Panc1 (cell line): Measurements from ENCODE around the gene FAM184B. TPM values are rescaled to one million over a fixed set of nuclear protein-coding genes. Genes with fewer than 3 reads are reported as not detected.

Source experiments
- ATAC-seq: fragments of 200-7000 bp; cut with Tn5 transposase; 2 replicates; pipeline ENCODE4 v1.9.1; 2020; ENCODE audit warnings: mild to moderate bottlenecking, moderate library complexity
- BruUV-seq: library from RNA; stranded (reverse); fragments of 400-500 nt; replicated peaks from 2 replicates; lab custom pipeline; 2021; lab: Mats Ljungman, UMichigan
- CTCF ChIA-PET: fragments of 300-600 bp; sonication (Branson Sonifier 250); formaldehyde crosslinking; loops from one replicate; lab custom pipeline; 2022; ENCODE audit warnings: antibody characterized with exemption; lab: Charles Lee
- POLR2A ChIA-PET: fragments of 300-600 bp; sonication (Branson Sonifier 250); formaldehyde crosslinking; loops from one replicate; lab custom pipeline; 2022; ENCODE audit warnings: antibody characterized with exemption; lab: Charles Lee
- DNase-seq: peaks from one replicate; pipeline ENCODE4 v3.0.0-alpha.2; 2010; ENCODE audit warnings: low read depth, low spot score
- H3K27ac ChIP-seq: 2 replicates; pipeline ENCODE4 v1.5.1; 2011; ENCODE audit warnings: mild to moderate bottlenecking, low read length, inconsistent platforms
- H3K27me3 ChIP-seq: fragments of 200-500 bp; sonication (Bioruptor generic); 2 replicates; pipeline ENCODE4 v1.6.0; 2014; ENCODE audit warnings: low read length, inconsistent platforms; ENCODE audit not compliant: control insufficient read depth, insufficient read depth
- H3K36me3 ChIP-seq: fragments of 200-500 bp; sonication (Bioruptor generic); 2 replicates; pipeline ENCODE4 v1.5.1; 2014; ENCODE audit warnings: inconsistent platforms, mild to moderate bottlenecking, low read length, moderate library complexity; ENCODE audit not compliant: control insufficient read depth, insufficient read depth
- H3K4me1 ChIP-seq: 2 replicates; pipeline ENCODE4 v1.5.1; 2011; ENCODE audit warnings: inconsistent platforms, mild to moderate bottlenecking, low read length, moderate library complexity; ENCODE audit not compliant: control insufficient read depth, insufficient read depth
- H3K4me3 ChIP-seq, 2 experiments: 2 replicates each; pipeline ENCODE4 v1.5.1; 2011 to 2012; ENCODE audit warnings: low read depth in 2 of 2, low read length in 2 of 2, mild to moderate bottlenecking in 2 of 2, inconsistent platforms in 1 of 2, moderate library complexity in 1 of 2
- H3K9me3 ChIP-seq: fragments of 200-500 bp; sonication (Bioruptor generic); 2 replicates; pipeline ENCODE4 v1.5.1; 2014; ENCODE audit warnings: low read depth, mild to moderate bottlenecking, inconsistent platforms, low read length, moderate library complexity; ENCODE audit not compliant: control insufficient read depth, insufficient read depth
- CTCF ChIP-seq: fragments of 450-650 bp; IDR thresholded peaks from 2 replicates; pipeline ENCODE4 v1.5.1; 2017; ENCODE audit warnings: mild to moderate bottlenecking
- POLR2AphosphoS5 ChIP-seq: IDR thresholded peaks from 2 replicates; pipeline ENCODE4 v1.6.1; 2012; ENCODE audit warnings: mild to moderate bottlenecking, low read depth, low read length, moderate library complexity
- SIN3A ChIP-seq: IDR thresholded peaks from 2 replicates; pipeline ENCODE4 v1.6.1; 2012; ENCODE audit warnings: low read depth, mild to moderate bottlenecking, low read length, moderate library complexity, borderline replicate concordance; ENCODE audit not compliant: insufficient read depth
- TCF7L2 ChIP-seq: IDR thresholded peaks from 2 replicates; pipeline ENCODE4 v1.6.1; 2011; ENCODE audit warnings: mild to moderate bottlenecking, low read depth, low read length, inconsistent platforms
- in situ Hi-C: cut with HindIII; loops from 2 replicates; pipeline ENCODE4 v1.10.0; 2016; ENCODE audit warnings: low sequenced_read_pairs, low pct_unique_long_range_greater_than_20kb
- intact Hi-C: fragments of 100-400 bp; cut with micrococcal nuclease; formaldehyde crosslinking; loops from one replicate; pipeline ENCODE4 v1.10.0; 2022; ENCODE audit not compliant: unreplicated experiment
- total RNA-seq: library from RNA; stranded (reverse); gene quantifications from one replicate; pipeline ENCODE4 v1.2.1, GENCODE V29; 2021; ENCODE audit not compliant: unreplicated experiment
- TF ChIP-seq, protein P1 (sequence below), 2 experiments: IDR thresholded peaks; 2 replicates each; pipeline ENCODE4 v1.6.1; 2011 to 2012; ENCODE audit warnings: low read depth in 2 of 2, control low read depth in 1 of 2, low read length in 1 of 2, mild to moderate bottlenecking in 1 of 2, moderate library complexity in 1 of 2; ENCODE audit not compliant: insufficient read depth in 1 of 2

The FAM184B gene
- total RNA-seq, 1 experiment from 2014 or later, result 0.03 TPM

DNA sequence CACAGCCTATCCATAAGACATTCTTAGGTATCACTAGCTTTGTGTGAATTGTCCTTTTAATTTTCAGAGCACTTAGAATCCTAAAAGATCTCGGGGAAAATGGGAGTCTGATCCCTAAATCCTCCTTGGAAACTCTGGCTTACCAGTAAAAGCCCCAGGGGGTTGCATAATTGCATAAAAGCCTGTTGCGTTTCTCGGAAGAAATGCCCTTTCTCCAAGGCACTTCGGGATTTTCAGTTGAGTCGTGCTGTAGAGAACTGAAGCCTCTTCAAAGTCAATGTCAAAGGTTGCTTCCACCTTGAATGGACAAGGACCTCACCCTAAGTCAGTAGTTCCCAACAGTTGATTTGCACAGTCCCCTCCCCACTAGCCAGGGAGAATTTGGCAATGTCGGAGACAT, 20.8 kb downstream of the FAM184B start:
- no peaks in the 10 kb centered on the region for H3K9me3 ChIP-seq
- no peak for DNase-seq
- TF ChIP-seq CTCF (no peak), SIN3A (no peak), POLR2AphosphoS5 (no peak), TCF7L2 (no peak)
- TF ChIP-seq, protein P1, sequence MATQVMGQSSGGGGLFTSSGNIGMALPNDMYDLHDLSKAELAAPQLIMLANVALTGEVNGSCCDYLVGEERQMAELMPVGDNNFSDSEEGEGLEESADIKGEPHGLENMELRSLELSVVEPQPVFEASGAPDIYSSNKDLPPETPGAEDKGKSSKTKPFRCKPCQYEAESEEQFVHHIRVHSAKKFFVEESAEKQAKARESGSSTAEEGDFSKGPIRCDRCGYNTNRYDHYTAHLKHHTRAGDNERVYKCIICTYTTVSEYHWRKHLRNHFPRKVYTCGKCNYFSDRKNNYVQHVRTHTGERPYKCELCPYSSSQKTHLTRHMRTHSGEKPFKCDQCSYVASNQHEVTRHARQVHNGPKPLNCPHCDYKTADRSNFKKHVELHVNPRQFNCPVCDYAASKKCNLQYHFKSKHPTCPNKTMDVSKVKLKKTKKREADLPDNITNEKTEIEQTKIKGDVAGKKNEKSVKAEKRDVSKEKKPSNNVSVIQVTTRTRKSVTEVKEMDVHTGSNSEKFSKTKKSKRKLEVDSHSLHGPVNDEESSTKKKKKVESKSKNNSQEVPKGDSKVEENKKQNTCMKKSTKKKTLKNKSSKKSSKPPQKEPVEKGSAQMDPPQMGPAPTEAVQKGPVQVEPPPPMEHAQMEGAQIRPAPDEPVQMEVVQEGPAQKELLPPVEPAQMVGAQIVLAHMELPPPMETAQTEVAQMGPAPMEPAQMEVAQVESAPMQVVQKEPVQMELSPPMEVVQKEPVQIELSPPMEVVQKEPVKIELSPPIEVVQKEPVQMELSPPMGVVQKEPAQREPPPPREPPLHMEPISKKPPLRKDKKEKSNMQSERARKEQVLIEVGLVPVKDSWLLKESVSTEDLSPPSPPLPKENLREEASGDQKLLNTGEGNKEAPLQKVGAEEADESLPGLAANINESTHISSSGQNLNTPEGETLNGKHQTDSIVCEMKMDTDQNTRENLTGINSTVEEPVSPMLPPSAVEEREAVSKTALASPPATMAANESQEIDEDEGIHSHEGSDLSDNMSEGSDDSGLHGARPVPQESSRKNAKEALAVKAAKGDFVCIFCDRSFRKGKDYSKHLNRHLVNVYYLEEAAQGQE (IDR thresholded peaks at IDR 0.05; ENCODE audit: insufficient read depth in 1 of 2, low read depth in 2 of 2, low read length in 1 of 2), result no peak
- in situ Hi-C loops, result no loop called here
- H3K27ac ChIP-seq, result no peak overlapping the region
- ChIA-PET CTCF (no interaction called here), POLR2A (interaction anchor here (0.6 kb wide), 1 partner anchor 12 kb away, joined by 4 read pairs; no protein-coding TSS in a partner anchor)
- H3K36me3 ChIP-seq, result no peaks in the 10 kb centered on the region
- no peaks in the 10 kb centered on the region for H3K4me1 ChIP-seq
- no peak for ATAC-seq
- intact Hi-C loops, result no loop called here
- no peak overlapping the region for H3K4me3 ChIP-seq
- no peaks in the 10 kb centered on the region for H3K27me3 ChIP-seq
- no TSS peak for BruUV-seq

- CTCF ChIA-PET, result no interaction called here
- ATAC-seq, result no peak
These were observed 22.9 kb downstream of the FAM184B start for GRCh38 chr4:17758485-17758884.

More at GRCh38 chr4:17758485-17758884, 22.9 kb downstream of the FAM184B start:
- no peak overlapping the region for H3K4me3 ChIP-seq
- H3K4me1 ChIP-seq, result no peaks in the 10 kb centered on the region
- intact Hi-C loops (no loop called here), in situ Hi-C loops (no loop called here)
- POLR2A ChIA-PET, result no interaction called here
- no peaks in the 10 kb centered on the region for H3K36me3 ChIP-seq
- BruUV-seq, result no TSS peak
- no peak overlapping the region for H3K27ac ChIP-seq
- H3K9me3 ChIP-seq, result no peaks in the 10 kb centered on the region
- TF ChIP-seq SIN3A (no peak), TCF7L2 (no peak), POLR2AphosphoS5 (no peak), CTCF (no peak)
- TF ChIP-seq, protein P1 (IDR thresholded peaks at IDR 0.05; ENCODE audit: insufficient read depth in 1 of 2, low read depth in 2 of 2, low read length in 1 of 2), result no peak
- DNase-seq, result no peak
- no peaks in the 10 kb centered on the region for H3K27me3 ChIP-seq
